ENCODE data around the gene USP4.

GRCh38 chr3:49371946-49372345 is 32.1 kb upstream of the USP4 start:
- TF ChIP-seq, protein P1, sequence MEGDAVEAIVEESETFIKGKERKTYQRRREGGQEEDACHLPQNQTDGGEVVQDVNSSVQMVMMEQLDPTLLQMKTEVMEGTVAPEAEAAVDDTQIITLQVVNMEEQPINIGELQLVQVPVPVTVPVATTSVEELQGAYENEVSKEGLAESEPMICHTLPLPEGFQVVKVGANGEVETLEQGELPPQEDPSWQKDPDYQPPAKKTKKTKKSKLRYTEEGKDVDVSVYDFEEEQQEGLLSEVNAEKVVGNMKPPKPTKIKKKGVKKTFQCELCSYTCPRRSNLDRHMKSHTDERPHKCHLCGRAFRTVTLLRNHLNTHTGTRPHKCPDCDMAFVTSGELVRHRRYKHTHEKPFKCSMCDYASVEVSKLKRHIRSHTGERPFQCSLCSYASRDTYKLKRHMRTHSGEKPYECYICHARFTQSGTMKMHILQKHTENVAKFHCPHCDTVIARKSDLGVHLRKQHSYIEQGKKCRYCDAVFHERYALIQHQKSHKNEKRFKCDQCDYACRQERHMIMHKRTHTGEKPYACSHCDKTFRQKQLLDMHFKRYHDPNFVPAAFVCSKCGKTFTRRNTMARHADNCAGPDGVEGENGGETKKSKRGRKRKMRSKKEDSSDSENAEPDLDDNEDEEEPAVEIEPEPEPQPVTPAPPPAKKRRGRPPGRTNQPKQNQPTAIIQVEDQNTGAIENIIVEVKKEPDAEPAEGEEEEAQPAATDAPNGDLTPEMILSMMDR (IDR thresholded peaks at IDR 0.05), result no peak
- TF ChIP-seq POLR2A (IDR thresholded peaks at IDR 0.05), result no peak
